Activated effector memory CD4-positive, alpha-beta T cell treated with anti-CD3 and anti-CD28 coated beads, Interleukin-2, amount 50 U/mL, for 16 hours (primary cell): ENCODE data around the gene KRT86.
A peak's percentile ranks its signal among the peaks of the same experiment; 100 is the strongest.
"Not testable (repeated sequence)": the region's sequence is repeated elsewhere in the genome, so short reads cannot be mapped to it uniquely, and the experiment has no call there.

Experiments used
- DNase-seq: peaks from one replicate; pipeline ENCODE4 v3.0.0-alpha.2; 2020

Gene KRT86

GRCh38 chr12:52271158-52271557, 3.3 kb upstream of the KRT86 start:
- no peak for DNase-seq

GRCh38 chr12:52275686-52276085, 1.2 kb downstream of the KRT86 start:
- DNase-seq = no peak

GRCh38 chr12:52277486-52278245, 3.2 kb downstream of the KRT86 start:
- DNase-seq = no peak

GRCh38 chr12:52278575-52279421, 4.4 kb downstream of the KRT86 start:
- DNase-seq = peak; percentile 90

- DNase-seq = no peak
Measured at GRCh38 chr12:52279422-52280318, 5.2 kb downstream of the KRT86 start.

GRCh38 chr12:52280319-52280795, 5.9 kb downstream of the KRT86 start:
- no peak for DNase-seq

- no peak for DNase-seq
Measured at GRCh38 chr12:52280796-52281560, 6.5 kb downstream of the KRT86 start.

- no peak for DNase-seq
Measured at GRCh38 chr12:52284562-52285171, 10.2 kb downstream of the KRT86 start.

- no peak for DNase-seq
Measured at GRCh38 chr12:52285172-52285745, 10.8 kb downstream of the KRT86 start.

GRCh38 chr12:52285851-52286530, 11.5 kb downstream of the KRT86 start:
- DNase-seq = peak; percentile 38

- DNase-seq = peak; percentile 47
Measured at GRCh38 chr12:52286857-52287785, 12.7 kb downstream of the KRT86 start.

- peak; percentile 42 for DNase-seq
Measured at GRCh38 chr12:52287816-52288805, 13.7 kb downstream of the KRT86 start.

- not testable (repeated sequence) for DNase-seq
Measured at GRCh38 chr12:52290483-52291134, 16.2 kb downstream of the KRT86 start.

- no peak for DNase-seq
Measured at GRCh38 chr12:52291267-52291935, 17.0 kb downstream of the KRT86 start, which contains the start of gene KRT81. Gene KRT81, minus strand, starts transcription at chr12:52291534. Its CDS starts 69 bp downstream, at chr12:52291465.

- DNase-seq = no peak
Measured at GRCh38 chr12:52293926-52294325, 19.5 kb downstream of the KRT86 start.

- DNase-seq = no peak
Measured at GRCh38 chr12:52294803-52295202, 20.4 kb downstream of the KRT86 start.

GRCh38 chr12:52295663-52296062, 21.2 kb downstream of the KRT86 start:
- DNase-seq = no peak
